ENCODE data around the gene FN1.

Gene FN1

GRCh38 chr2:215388002-215388728 is 47.7 kb downstream of the FN1 start:
- H3K4me3 ChIP-seq (ENCODE audit: low read length) = no peak overlapping the region
- no peaks in the 10 kb centered on the region for H3K9me3 ChIP-seq (replicated peaks; ENCODE audit: insufficient read depth, low read length)
- H2AFZ ChIP-seq (ENCODE audit: low read length) = no peak overlapping the region
- TF ChIP-seq CTCF (IDR thresholded peaks at IDR 0.05; ENCODE audit: low read length) = no peak
- no peak for TF ChIP-seq EZH2phosphoT487 (IDR thresholded peaks at IDR 0.05; ENCODE audit: low read length)
- no peak for TF ChIP-seq EZH2 (optimal IDR thresholded peaks at IDR 0.05; ENCODE audit: low read depth, low read length)
- no peaks in the 10 kb centered on the region for H3K9me2 ChIP-seq (replicated peaks; ENCODE audit: insufficient read depth, low read length)
- no peak overlapping the region for H3K27ac ChIP-seq (ENCODE audit: low read length)
- H3K4me1 ChIP-seq (ENCODE audit: low read length) = no peaks in the 10 kb centered on the region
- no peaks in the 10 kb centered on the region for H3K36me3 ChIP-seq (replicated peaks; ENCODE audit: insufficient read depth, low read length)
- H3K9ac ChIP-seq (ENCODE audit: low read length) = no peak overlapping the region
- DNase-seq = no peak
- no peaks in the 10 kb centered on the region for H3K79me2 ChIP-seq (ENCODE audit: low read length)
- no peaks in the 10 kb centered on the region for H4K20me1 ChIP-seq (ENCODE audit: insufficient read depth, low read length)
- no peaks in the 10 kb centered on the region for H3K27me3 ChIP-seq (replicated peaks; ENCODE audit: insufficient read depth, low read length)
- no peaks in the 10 kb centered on the region for H3F3A ChIP-seq (ENCODE audit: insufficient read depth, low read length)
- H3K4me2 ChIP-seq (ENCODE audit: low read depth, low read length) = no peak overlapping the region

- Histone ChIP-seq H3F3A (ENCODE audit: insufficient read depth, low read length) (no peaks in the 10 kb centered on the region), H3K9me3 (replicated peaks; ENCODE audit: insufficient read depth, low read length) (no peaks in the 10 kb centered on the region), H3K4me1 (ENCODE audit: low read length) (no peaks in the 10 kb centered on the region), H3K36me3 (replicated peaks; ENCODE audit: insufficient read depth, low read length) (no peaks in the 10 kb centered on the region), H3K27me3 (replicated peaks; ENCODE audit: insufficient read depth, low read length) (no peaks in the 10 kb centered on the region), H4K20me1 (ENCODE audit: insufficient read depth, low read length) (no peaks in the 10 kb centered on the region), H3K79me2 (ENCODE audit: low read length) (no peaks in the 10 kb centered on the region), H3K9ac (ENCODE audit: low read length) (no peak overlapping the region), H3K4me3 (ENCODE audit: low read length) (no peak overlapping the region), H3K4me2 (ENCODE audit: low read depth, low read length) (no peak overlapping the region), H2AFZ (ENCODE audit: low read length) (no peak overlapping the region), H3K9me2 (replicated peaks; ENCODE audit: insufficient read depth, low read length) (no peaks in the 10 kb centered on the region), H3K27ac (ENCODE audit: low read length) (no peak overlapping the region)
- no peak for DNase-seq
- no peak for TF ChIP-seq EZH2phosphoT487 (IDR thresholded peaks at IDR 0.05; ENCODE audit: low read length)
- no peak for TF ChIP-seq CTCF (IDR thresholded peaks at IDR 0.05; ENCODE audit: low read length)
- TF ChIP-seq EZH2 (optimal IDR thresholded peaks at IDR 0.05; ENCODE audit: low read depth, low read length) = no peak
Observed at GRCh38 chr2:215386566-215386965, 49.3 kb downstream of the FN1 start.

- no peaks in the 10 kb centered on the region for H3K9me2 ChIP-seq (replicated peaks; ENCODE audit: insufficient read depth, low read length)
- DNase-seq = no peak
- no peak overlapping the region for H3K27ac ChIP-seq (ENCODE audit: low read length)
- no peaks in the 10 kb centered on the region for H3K4me1 ChIP-seq (ENCODE audit: low read length)
- no peak overlapping the region for H3K4me2 ChIP-seq (ENCODE audit: low read depth, low read length)
- H3K36me3 ChIP-seq (replicated peaks; ENCODE audit: insufficient read depth, low read length) = no peaks in the 10 kb centered on the region
- H3K27me3 ChIP-seq (replicated peaks; ENCODE audit: insufficient read depth, low read length) = no peaks in the 10 kb centered on the region
- H3K9ac ChIP-seq (ENCODE audit: low read length) = no peak overlapping the region
- TF ChIP-seq CTCF (IDR thresholded peaks at IDR 0.05; ENCODE audit: low read length) = no peak
- TF ChIP-seq EZH2phosphoT487 (IDR thresholded peaks at IDR 0.05; ENCODE audit: low read length) = no peak
- no peak for TF ChIP-seq EZH2 (optimal IDR thresholded peaks at IDR 0.05; ENCODE audit: low read depth, low read length)
- H2AFZ ChIP-seq (ENCODE audit: low read length) = no peak overlapping the region
- no peaks in the 10 kb centered on the region for H3K9me3 ChIP-seq (replicated peaks; ENCODE audit: insufficient read depth, low read length)
- no peaks in the 10 kb centered on the region for H3K79me2 ChIP-seq (ENCODE audit: low read length)
- no peak overlapping the region for H3K4me3 ChIP-seq (ENCODE audit: low read length)
- H4K20me1 ChIP-seq (ENCODE audit: insufficient read depth, low read length) = no peaks in the 10 kb centered on the region
- no peaks in the 10 kb centered on the region for H3F3A ChIP-seq (ENCODE audit: insufficient read depth, low read length)
Observed at GRCh38 chr2:215384710-215385109, 51.2 kb downstream of the FN1 start.
